Measurements from ENCODE around the gene NUP93.

- TF ChIP-seq CTCF (IDR thresholded peaks at IDR 0.05; ENCODE audit: poor library complexity, severe bottlenecking) (no peak), POLR2AphosphoS5 (IDR thresholded peaks at IDR 0.05) (no peak), TAF1 (IDR thresholded peaks at IDR 0.05; ENCODE audit: low read depth) (no peak), EP300 (conservative IDR thresholded peaks at IDR 0.05; ENCODE audit: poor library complexity, severe bottlenecking) (no peak)
Measured at GRCh38 chr16:56684926-56685590, 44.9 kb upstream of the NUP93 start.
